GM19455 (cell line): Measurements from ENCODE around the gene KIAA1217.

Source experiments
- ATAC-seq: cut with Tn5 transposase; IDR thresholded peaks from one replicate; pipeline ENCODE4 v1.9.1; 2021; ENCODE audit not compliant: unreplicated experiment

Gene KIAA1217

DNA sequence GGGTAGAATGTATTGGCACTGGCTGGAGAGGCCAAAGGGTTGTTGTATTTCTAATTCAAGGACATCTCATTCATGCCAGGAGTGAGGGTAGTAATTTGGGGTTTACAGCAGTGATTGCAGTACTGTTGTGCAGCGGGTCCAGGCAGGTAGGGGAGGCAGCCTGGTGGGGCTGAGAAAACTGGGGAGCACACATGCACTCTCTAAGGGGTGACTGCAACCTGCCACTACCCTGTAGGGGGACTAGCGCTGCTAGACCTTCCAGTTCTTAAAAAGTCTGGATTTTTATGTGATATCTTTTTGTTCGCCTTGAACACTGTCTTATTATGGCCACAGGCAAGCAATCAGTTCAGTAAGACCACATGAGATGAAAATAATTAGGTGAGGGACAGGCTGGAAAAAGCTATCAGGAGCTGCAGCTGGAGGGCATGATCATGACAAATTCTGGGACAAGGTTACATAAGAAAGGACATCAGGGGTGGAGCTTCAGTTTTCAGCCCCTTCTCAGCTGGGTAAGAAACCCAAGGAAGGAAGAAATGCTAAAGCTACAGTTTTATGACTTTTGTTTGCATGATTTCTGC is 365.7 kb downstream of the KIAA1217 start:
- no peak for ATAC-seq

DNA sequence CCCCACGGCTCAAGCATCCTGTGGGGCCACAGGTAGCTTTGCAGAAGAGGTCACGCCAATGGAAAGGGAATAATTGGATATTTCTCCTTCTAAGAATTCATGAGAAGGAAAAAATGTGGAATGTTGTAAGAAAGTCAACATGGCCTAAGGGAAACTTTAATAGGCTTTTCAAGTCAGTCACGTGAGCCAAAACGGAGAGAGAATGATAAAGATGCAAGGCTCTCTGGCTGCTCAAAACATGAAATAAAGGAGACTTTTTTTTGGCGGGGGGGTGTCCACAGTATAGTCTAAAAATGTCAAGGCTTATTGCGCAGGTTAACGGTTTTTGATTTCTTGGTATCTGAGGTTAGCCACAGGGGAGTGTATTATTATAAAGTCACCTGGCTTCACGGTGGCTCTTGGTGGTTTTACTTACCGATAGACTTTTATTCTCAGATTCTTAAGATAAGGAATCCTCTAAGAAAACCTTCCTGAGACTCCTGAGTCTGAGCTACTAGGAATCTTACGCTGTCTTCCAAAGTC is 366.6 kb downstream of the KIAA1217 start:
- ATAC-seq, result no peak

- ATAC-seq, result no peak
Observed at GRCh38 chr10:24579448-24579847, 370.5 kb downstream of the KIAA1217 start.

- ATAC-seq, result no peak
Observed at GRCh38 chr10:24579906-24580305, 371.0 kb downstream of the KIAA1217 start.

DNA sequence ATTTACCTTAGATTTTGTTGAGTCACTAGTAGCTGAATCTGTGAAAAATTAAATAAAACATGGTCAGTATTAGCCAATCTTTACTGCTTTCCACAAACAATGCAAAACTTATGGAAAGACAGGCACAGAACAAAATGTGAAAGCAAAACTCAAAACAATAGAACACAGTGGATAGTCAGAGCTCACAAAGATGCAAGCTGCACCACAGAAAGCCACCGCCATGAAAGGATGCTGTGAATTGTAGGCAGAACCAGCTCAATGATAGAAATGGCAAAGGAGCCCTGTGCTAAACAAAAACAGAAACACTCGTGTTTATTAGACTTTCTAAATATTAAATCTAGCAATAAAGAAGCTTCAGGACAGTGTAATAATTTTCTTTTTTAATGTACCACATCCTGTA is 380.3 kb downstream of the KIAA1217 start:
- ATAC-seq, result no peak

DNA sequence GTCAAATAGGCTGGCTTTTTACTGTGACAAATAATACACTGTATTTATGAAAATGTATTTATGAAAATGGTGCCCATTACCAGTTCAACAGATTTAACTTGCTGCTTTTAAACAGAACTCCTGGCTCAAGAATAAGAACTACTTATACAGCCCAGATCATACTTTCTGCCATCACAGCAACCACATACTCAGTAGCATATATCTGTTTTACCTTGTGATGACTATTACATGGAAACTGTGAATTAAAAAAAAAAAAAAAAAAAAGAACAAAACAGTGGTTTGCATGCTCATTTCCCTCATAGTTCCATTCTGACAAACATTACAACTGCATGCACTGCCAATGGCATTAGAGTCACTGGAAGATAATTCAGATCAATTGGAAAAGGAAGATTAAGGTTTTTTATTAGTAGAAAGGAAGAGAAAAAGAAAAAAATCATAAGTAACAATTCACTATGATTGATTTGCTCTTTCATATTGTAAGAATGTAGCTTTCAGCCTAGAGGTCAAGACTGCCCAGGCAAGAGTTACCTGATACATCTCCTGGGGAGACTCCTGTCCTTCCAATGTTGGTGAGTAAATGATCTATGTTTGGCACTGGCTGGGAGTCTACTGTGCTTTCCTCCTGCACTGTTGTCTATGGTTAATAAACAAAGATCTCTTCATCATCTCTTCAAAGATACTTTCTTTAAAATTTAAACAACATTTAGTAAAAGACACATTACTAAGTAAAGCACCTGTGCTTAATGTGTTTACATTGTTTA is 381.9 kb downstream of the KIAA1217 start:
- ATAC-seq, result no peak

DNA sequence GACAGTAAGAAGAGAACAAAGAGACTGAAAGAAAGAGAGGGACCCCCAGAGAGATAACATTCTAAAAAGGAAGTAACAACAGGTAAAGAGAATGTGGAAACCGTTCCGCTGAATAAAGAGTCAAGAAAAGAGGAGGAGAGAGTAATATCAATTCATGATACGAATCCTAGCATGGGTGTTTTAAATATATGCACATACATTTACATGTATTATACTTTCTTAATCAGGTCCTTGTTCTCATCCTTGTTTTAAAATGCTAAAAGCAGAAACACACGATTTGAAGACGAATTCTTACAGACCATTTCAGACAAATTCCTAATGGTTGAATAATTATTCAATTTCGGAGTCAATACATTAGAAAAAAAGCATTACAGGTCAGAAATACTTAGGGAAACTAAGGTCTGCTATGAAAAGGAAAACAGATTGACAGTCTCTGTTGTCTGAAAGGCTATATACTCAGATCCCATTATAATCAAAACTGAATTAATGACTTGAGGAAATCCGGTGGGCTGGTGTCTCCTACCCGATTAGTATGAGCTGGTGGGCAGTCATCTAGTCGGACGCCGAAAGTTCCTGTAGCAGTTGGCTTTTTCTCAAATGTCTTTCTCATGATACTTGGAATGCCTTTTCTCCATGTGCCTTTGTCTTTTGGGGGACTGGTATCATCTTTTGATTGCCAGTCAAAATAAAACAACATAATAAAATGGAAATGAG is 387.4 kb downstream of the KIAA1217 start:
- no peak for ATAC-seq

DNA sequence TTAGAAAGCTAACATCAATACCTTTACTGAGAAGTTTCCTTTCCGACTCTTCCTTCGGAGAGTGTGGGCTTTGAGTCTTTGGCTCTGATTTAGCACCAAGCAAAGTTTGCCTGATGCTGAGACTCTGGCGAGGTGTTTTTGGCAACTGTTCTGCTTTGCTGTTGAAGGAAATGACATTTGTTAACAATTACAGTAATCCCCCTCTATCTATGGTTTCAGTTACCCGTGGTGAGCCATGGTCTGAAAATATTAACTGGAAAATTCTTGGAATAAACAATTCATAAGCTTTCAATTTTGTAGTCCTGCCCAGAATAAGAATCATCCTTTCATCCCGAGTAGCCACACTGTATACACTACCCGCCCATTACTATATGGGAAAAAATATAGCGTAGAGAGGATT is 388.5 kb downstream of the KIAA1217 start:
- ATAC-seq, result no peak
